IPS-18a (cell line): ENCODE data around the gene DTWD2.

Source experiments
- H3K27ac ChIP-seq: one replicate; pipeline ENCODE4 v1.5.1; 2013; ENCODE audit warnings: low read length
- H3K27me3 ChIP-seq: one replicate; pipeline ENCODE4 v1.6.1; 2013; ENCODE audit warnings: mild to moderate bottlenecking, low read length; ENCODE audit not compliant: control insufficient read depth, insufficient read depth
- H3K36me3 ChIP-seq: one replicate; pipeline ENCODE4 v1.6.1; 2013; ENCODE audit warnings: low read depth, low read length; ENCODE audit not compliant: control insufficient read depth
- H3K4me1 ChIP-seq: one replicate; pipeline ENCODE4 v1.6.1; 2013; ENCODE audit warnings: low read depth, low read length; ENCODE audit not compliant: control insufficient read depth
- H3K4me3 ChIP-seq: one replicate; pipeline ENCODE4 v1.5.1; 2013; ENCODE audit warnings: low read length
- H3K9ac ChIP-seq: one replicate; pipeline ENCODE4 v1.6.1; 2013; ENCODE audit warnings: mild to moderate bottlenecking, low read length, moderate library complexity
- H3K9me3 ChIP-seq: one replicate; pipeline ENCODE4 v1.6.1; 2013; ENCODE audit warnings: low read depth, low read length; ENCODE audit not compliant: control insufficient read depth

Gene DTWD2

GRCh38 chr5:118794281-118794680 is 194.1 kb downstream of the DTWD2 start:
- no peak overlapping the region for H3K27ac ChIP-seq
- H3K9ac ChIP-seq: no peak overlapping the region
- no peaks in the 10 kb centered on the region for H3K9me3 ChIP-seq
- no peaks in the 10 kb centered on the region for H3K27me3 ChIP-seq
- H3K36me3 ChIP-seq: no peaks in the 10 kb centered on the region
- no peak overlapping the region for H3K4me3 ChIP-seq
- H3K4me1 ChIP-seq: peaks cover 17% of the 10 kb centered on the region

- no peaks in the 10 kb centered on the region for H3K36me3 ChIP-seq
- no peaks in the 10 kb centered on the region for H3K9me3 ChIP-seq
- H3K27me3 ChIP-seq: no peaks in the 10 kb centered on the region
- peaks cover 17% of the 10 kb centered on the region for H3K4me1 ChIP-seq
- no peak overlapping the region for H3K9ac ChIP-seq
- no peak overlapping the region for H3K27ac ChIP-seq
- H3K4me3 ChIP-seq: no peak overlapping the region
These were observed 194.7 kb downstream of the DTWD2 start for GRCh38 chr5:118793652-118794051.

DNA sequence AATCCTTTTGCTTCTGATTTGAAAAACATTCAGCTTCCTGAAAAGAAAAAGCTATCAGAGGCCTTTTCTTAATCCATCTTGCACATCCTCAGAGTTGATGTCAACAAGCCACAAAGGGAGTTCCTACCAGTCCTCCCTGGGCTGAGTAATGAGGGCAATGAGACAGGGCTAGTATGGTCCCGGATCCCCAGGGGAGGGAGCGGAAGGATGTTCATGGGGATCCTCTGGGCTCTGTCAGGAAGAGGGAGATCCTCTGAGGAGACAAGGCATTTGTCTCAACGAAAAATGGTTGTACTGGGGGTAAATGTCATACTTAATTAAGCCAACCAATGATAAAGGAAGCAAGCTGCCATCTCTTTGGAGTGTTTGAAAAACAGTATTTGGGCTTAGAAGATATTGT is 195.3 kb downstream of the DTWD2 start:
- Histone ChIP-seq H3K27me3 (no peaks in the 10 kb centered on the region), H3K4me1 (peaks cover 17% of the 10 kb centered on the region), H3K27ac (no peak overlapping the region), H3K9me3 (no peaks in the 10 kb centered on the region), H3K9ac (no peak overlapping the region), H3K36me3 (no peaks in the 10 kb centered on the region), H3K4me3 (no peak overlapping the region)

GRCh38 chr5:118791926-118792734 is 196.2 kb downstream of the DTWD2 start:
- no peaks in the 10 kb centered on the region for H3K9me3 ChIP-seq
- H3K36me3 ChIP-seq: no peaks in the 10 kb centered on the region
- H3K9ac ChIP-seq: no peak overlapping the region
- no peak overlapping the region for H3K4me3 ChIP-seq
- H3K4me1 ChIP-seq: peaks cover 17% of the 10 kb centered on the region
- peak overlapping the region; percentile 21 for H3K27ac ChIP-seq
- H3K27me3 ChIP-seq: no peaks in the 10 kb centered on the region

GRCh38 chr5:118789366-118789765 is 199.0 kb downstream of the DTWD2 start:
- H3K27ac ChIP-seq: no peak overlapping the region
- no peaks in the 10 kb centered on the region for H3K27me3 ChIP-seq
- no peaks in the 10 kb centered on the region for H3K9me3 ChIP-seq
- no peak overlapping the region for H3K4me3 ChIP-seq
- peaks cover 3% of the 10 kb centered on the region for H3K4me1 ChIP-seq
- H3K36me3 ChIP-seq: no peaks in the 10 kb centered on the region
- no peak overlapping the region for H3K9ac ChIP-seq

GRCh38 chr5:118788351-118788750 is 200.0 kb downstream of the DTWD2 start:
- H3K27me3 ChIP-seq: no peaks in the 10 kb centered on the region
- H3K4me1 ChIP-seq: peaks cover 3% of the 10 kb centered on the region
- H3K9me3 ChIP-seq: no peaks in the 10 kb centered on the region
- H3K4me3 ChIP-seq: no peak overlapping the region
- H3K27ac ChIP-seq: no peak overlapping the region
- no peaks in the 10 kb centered on the region for H3K36me3 ChIP-seq
- no peak overlapping the region for H3K9ac ChIP-seq
